IMR-90 (cell line): ENCODE measurements around the gene UBLCP1. TPM values are rescaled to one million over a fixed set of nuclear protein-coding genes. Genes with fewer than 3 reads are reported as not detected.
"Not testable (repeated sequence)": the region's sequence is repeated elsewhere in the genome, so short reads cannot be mapped to it uniquely, and the experiment has no call there.

Experiments used
- ATAC-seq: fragments of 200-7000 bp; cut with Tn5 transposase; 2 replicates; pipeline ENCODE4 v1.9.1; 2020; ENCODE audit warnings: low read depth, mild to moderate bottlenecking, moderate library complexity
- BruUV-seq: library from RNA; stranded (reverse); fragments of 400-500 nt; replicated peaks from 2 replicates; lab custom pipeline; 2021; lab: Mats Ljungman, UMichigan
- CTCF ChIA-PET: fragments of 300-600 bp; formaldehyde crosslinking; extraction: SDS; loops from one replicate; lab custom pipeline; 2021; ENCODE audit warnings: antibody characterized with exemption; lab: Yijun Ruan, JAX
- POLR2A ChIA-PET: fragments of 300-600 bp; sonication (Branson Sonifier 250); formaldehyde crosslinking; loops from one replicate; lab custom pipeline; 2022; ENCODE audit warnings: antibody characterized with exemption; ENCODE audit not compliant: unreplicated experiment; lab: Charles Lee
- DNase-seq: peaks from one replicate; pipeline ENCODE4 v3.0.0; 2013
- H2AFZ ChIP-seq: replicated peaks from 2 replicates; pipeline ENCODE3; 2013; ENCODE audit warnings: low read length, mild to moderate bottlenecking; ENCODE audit not compliant: poor library complexity
- H2AK5ac ChIP-seq: 2 replicates; pipeline ENCODE4 v1.6.1; 2013; ENCODE audit warnings: low read depth, low read length, inconsistent platforms
- H2AK9ac ChIP-seq: replicated peaks from 2 replicates; pipeline ENCODE3; 2013; ENCODE audit warnings: mild to moderate bottlenecking, low read depth, low read length, moderate library complexity; ENCODE audit not compliant: poor library complexity
- H2BK120ac ChIP-seq: 2 replicates; pipeline ENCODE4 v1.6.1; 2013; ENCODE audit warnings: low read depth, low read length, inconsistent platforms
- H2BK15ac ChIP-seq: 3 replicates; pipeline ENCODE4 v1.6.1; 2013; ENCODE audit warnings: low read depth, low read length, inconsistent platforms
- H2BK20ac ChIP-seq: 2 replicates; pipeline ENCODE4 v1.6.1; 2013; ENCODE audit warnings: low read depth, mild to moderate bottlenecking, inconsistent platforms, low read length, moderate library complexity
- H2BK5ac ChIP-seq: 2 replicates; pipeline ENCODE4 v1.6.1; 2013; ENCODE audit warnings: mild to moderate bottlenecking, low read depth, low read length, inconsistent platforms; ENCODE audit not compliant: poor library complexity, severe bottlenecking
- H3K14ac ChIP-seq: replicated peaks from 2 replicates; pipeline ENCODE4 v1.6.1; 2013; ENCODE audit warnings: low read depth, low read length, inconsistent platforms
- H3K18ac ChIP-seq: 2 replicates; pipeline ENCODE4 v1.6.1; 2013; ENCODE audit warnings: low read depth, low read length, control low read depth
- H3K23ac ChIP-seq: 2 replicates; pipeline ENCODE4 v1.6.1; 2013; ENCODE audit warnings: low read depth, low read length, inconsistent platforms
- H3K27ac ChIP-seq: 2 replicates; pipeline ENCODE4 v1.5.1; 2013; ENCODE audit warnings: mild to moderate bottlenecking, control low read depth, low read length; ENCODE audit not compliant: insufficient read depth
- H3K27me3 ChIP-seq: 2 replicates; pipeline ENCODE4 v1.6.1; 2013; ENCODE audit warnings: low read length; ENCODE audit not compliant: control insufficient read depth, insufficient read depth
- H3K36me3 ChIP-seq: 2 replicates; pipeline ENCODE4 v1.6.1; 2013; ENCODE audit warnings: low read length, mixed read lengths; ENCODE audit not compliant: control insufficient read depth, insufficient read depth
- H3K4ac ChIP-seq: 2 replicates; pipeline ENCODE4 v1.6.1; 2013; ENCODE audit warnings: low read depth, low read length, inconsistent platforms
- H3K4me1 ChIP-seq: 2 replicates; pipeline ENCODE4 v1.6.1; 2013; ENCODE audit warnings: low read length, mixed read lengths; ENCODE audit not compliant: control insufficient read depth, insufficient read depth
- H3K4me2 ChIP-seq: 2 replicates; pipeline ENCODE4 v1.6.1; 2013; ENCODE audit warnings: low read depth, mild to moderate bottlenecking, control low read depth, low read length, moderate library complexity
- H3K4me3 ChIP-seq: 2 replicates; pipeline ENCODE4 v1.5.1; 2013; ENCODE audit warnings: low read depth, mild to moderate bottlenecking, control low read depth, low read length, moderate library complexity; ENCODE audit not compliant: insufficient read depth
- H3K56ac ChIP-seq: 2 replicates; pipeline ENCODE4 v1.6.1; 2013; ENCODE audit warnings: low read length, inconsistent platforms; ENCODE audit not compliant: insufficient read depth; ENCODE audit errors: extremely low read depth
- H3K79me1 ChIP-seq, 2 experiments: 2 replicates each; pipeline ENCODE4 v1.6.1; 2013; ENCODE audit warnings: low read length in 2 of 2, inconsistent platforms in 1 of 2, low read depth in 1 of 2
- H3K9ac ChIP-seq: 2 replicates; pipeline ENCODE4 v1.6.1; 2013; ENCODE audit warnings: low read depth, low read length, control low read depth
- H3K9me1 ChIP-seq: 2 replicates; pipeline ENCODE4 v1.6.1; 2013; ENCODE audit warnings: low read length, inconsistent platforms; ENCODE audit not compliant: insufficient read depth
- H3K9me3 ChIP-seq: 2 replicates; pipeline ENCODE4 v1.6.1; 2013; ENCODE audit warnings: low read length; ENCODE audit not compliant: control insufficient read depth, insufficient read depth
- H4K20me1 ChIP-seq: 2 replicates; pipeline ENCODE4 v1.6.1; 2013; ENCODE audit warnings: low read length, inconsistent platforms; ENCODE audit not compliant: insufficient read depth
- H4K5ac ChIP-seq: 2 replicates; pipeline ENCODE4 v1.6.1; 2013; ENCODE audit warnings: mild to moderate bottlenecking, low read depth, low read length, control low read depth
- H4K8ac ChIP-seq, 2 experiments: 2 replicates each; pipeline ENCODE4 v1.6.1; 2013; ENCODE audit warnings: low read depth in 2 of 2, low read length in 2 of 2, control low read depth in 1 of 2, inconsistent platforms in 1 of 2
- H4K91ac ChIP-seq: 2 replicates; pipeline ENCODE4 v1.6.1; 2013; ENCODE audit warnings: low read depth, low read length, inconsistent platforms; ENCODE audit not compliant: insufficient read depth
- WGBS, 2 experiments: methylation state at CpG; one replicate each; pipeline versions ENCODE4 v1.1.5 to v1.1.7; 2013; ENCODE audit warnings: missing lambda C conversion rate in 2 of 2; ENCODE audit not compliant: insufficient read length in 1 of 2; ENCODE audit errors: extremely low coverage in 2 of 2; 5-methylcytosine and 5-hydroxymethylcytosine counted together
- dilution Hi-C: fragments of 300-500 bp; cut with HindIII; formaldehyde crosslinking; loops from one replicate; pipeline ENCODE4 v1.14.3; 2018; ENCODE audit warnings: low sequenced_read_pairs; ENCODE audit not compliant: unreplicated experiment
- in situ Hi-C: fragments of 300-500 bp; cut with MboI; formaldehyde crosslinking; loops from 3 replicates; pipeline ENCODE4 v1.14.3; 2019; ENCODE audit warnings: low sequenced_read_pairs, inconsistent platforms, mixed read lengths
- intact Hi-C: fragments of 100-400 bp; cut with micrococcal nuclease; formaldehyde crosslinking; loops from 2 replicates; pipeline ENCODE4 v1.10.0; 2022
- polyA plus RNA-seq, 3 experiments: library from polyadenylated mRNA; depleted of rRNA; stranded (reverse); fragments of >200 nt; gene quantifications; 2 replicates each; pipeline ENCODE4 v1.2.3, GENCODE V29; 2012; ENCODE audit warnings: low replicate concordance in 1 of 3
- total RNA-seq: library from RNA; depleted of rRNA; stranded (reverse); fragments of >200 nt; gene quantifications from 2 replicates; pipeline ENCODE4 v1.2.3, GENCODE V29; 2012

UBLCP1 gene
- total and polyA plus RNA-seq, 2 of the 4 experiments (the other 2 are of a cell fraction) = 11.7 to 17.5 TPM

DNA sequence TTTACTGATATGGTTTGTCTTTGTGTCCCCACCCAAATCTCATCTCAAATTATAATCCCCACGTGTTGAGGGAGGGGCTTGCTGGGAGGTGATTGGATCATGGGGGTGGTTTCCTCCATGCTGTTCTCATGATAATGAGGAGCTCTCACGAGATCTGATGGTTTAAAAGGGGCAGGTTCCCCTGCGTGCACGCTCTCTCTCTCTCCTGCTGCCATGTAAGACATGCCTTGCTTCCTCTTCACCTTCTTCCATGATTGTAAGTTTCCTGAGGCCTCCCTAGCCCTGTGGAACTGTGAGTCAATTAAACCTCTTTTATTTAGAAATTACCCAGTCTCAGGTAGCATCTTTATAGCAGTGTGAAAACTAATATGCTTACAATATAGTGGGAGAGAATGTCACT, 2.9 kb upstream of the UBLCP1 start:
- peaks cover 10 to 27% of the 10 kb centered on the region in 2 experiments for H3K79me1 ChIP-seq
- POLR2A ChIA-PET = interaction anchor here (0.6 kb wide), 1 partner anchor 9 kb away, joined by 4 read pairs; no protein-coding TSS in a partner anchor
- H3K4ac ChIP-seq, H3K9me1 ChIP-seq, H2BK120ac ChIP-seq, H2AFZ ChIP-seq, ATAC-seq, H2BK20ac ChIP-seq, intact Hi-C loops, H3K18ac ChIP-seq, H3K27ac ChIP-seq, H3K14ac ChIP-seq, H4K8ac ChIP-seq, H3K4me3 ChIP-seq, H3K9ac ChIP-seq, BruUV-seq, H4K91ac ChIP-seq, H3K56ac ChIP-seq, H2BK15ac ChIP-seq, H3K27me3 ChIP-seq, H3K23ac ChIP-seq, H3K36me3 ChIP-seq, H3K4me2 ChIP-seq, H2BK5ac ChIP-seq, H4K20me1 ChIP-seq, H2AK5ac ChIP-seq, H3K9me3 ChIP-seq, H2AK9ac ChIP-seq, H4K5ac ChIP-seq, H3K4me1 ChIP-seq, DNase-seq: not testable (repeated sequence)
- CTCF ChIA-PET = interaction anchor here (1.2 kb wide), 1 partner anchor 103 kb away, joined by 3 read pairs; no protein-coding TSS in a partner anchor
- WGBS, 2 experiments = no CpG with 5 or more reads among the region's 4 CpGs
- dilution Hi-C loops (loop anchor here (25.0 kb wide), 1 partner anchor 98 kb away; no protein-coding TSS in a partner anchor), in situ Hi-C loops (loop anchor here (5.0 kb wide), 1 partner anchor 103 kb away; no protein-coding TSS in a partner anchor)
